ENCODE results near the gene CFAP157.

Gene CFAP157

DNA sequence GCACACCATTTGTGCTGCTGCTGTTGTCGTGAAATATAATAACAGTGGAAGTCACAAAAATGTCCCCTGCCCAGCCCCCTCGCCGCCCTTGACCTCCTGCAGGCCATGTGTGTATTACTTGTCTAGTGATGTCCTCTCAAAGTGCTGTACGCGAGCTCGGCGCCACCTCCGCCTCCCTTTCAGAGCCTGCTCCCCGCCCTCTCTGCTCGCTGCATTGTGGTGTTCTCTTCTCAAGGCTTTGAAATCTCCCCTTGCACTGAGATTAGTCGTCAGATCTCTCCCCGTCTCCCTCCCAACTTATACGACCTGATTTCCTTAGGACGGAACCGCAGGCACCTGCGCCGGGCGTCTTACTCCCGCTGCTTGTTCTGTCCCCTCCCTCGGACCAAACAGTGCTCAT lies 14.7 kb upstream of the CFAP157 start:
- DNase-seq (ENCODE audit: extremely low read depth in 1 of 2, low read depth in 1 of 2): no peak

DNA sequence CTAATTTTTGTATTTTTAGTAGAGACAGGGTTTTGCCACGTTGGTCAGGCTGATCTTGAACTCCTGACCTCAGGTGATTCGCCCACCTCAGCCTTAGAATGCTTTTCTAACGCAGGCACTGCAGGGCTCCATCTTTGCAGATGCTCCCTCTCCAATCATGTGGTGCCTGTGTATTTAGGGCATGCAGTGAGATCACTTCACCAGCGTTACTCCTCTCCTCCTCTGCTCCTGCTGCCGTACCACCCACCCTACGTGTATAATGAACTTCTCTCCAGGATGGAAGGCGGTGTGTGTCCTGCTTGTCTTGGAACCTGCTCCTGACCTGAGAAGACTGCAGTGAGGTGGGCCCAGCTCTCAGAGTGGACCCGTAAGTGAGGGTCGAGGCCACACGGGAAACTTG lies 13.6 kb upstream of the CFAP157 start:
- no peak for DNase-seq (ENCODE audit: extremely low read depth in 1 of 2, low read depth in 1 of 2)

DNA sequence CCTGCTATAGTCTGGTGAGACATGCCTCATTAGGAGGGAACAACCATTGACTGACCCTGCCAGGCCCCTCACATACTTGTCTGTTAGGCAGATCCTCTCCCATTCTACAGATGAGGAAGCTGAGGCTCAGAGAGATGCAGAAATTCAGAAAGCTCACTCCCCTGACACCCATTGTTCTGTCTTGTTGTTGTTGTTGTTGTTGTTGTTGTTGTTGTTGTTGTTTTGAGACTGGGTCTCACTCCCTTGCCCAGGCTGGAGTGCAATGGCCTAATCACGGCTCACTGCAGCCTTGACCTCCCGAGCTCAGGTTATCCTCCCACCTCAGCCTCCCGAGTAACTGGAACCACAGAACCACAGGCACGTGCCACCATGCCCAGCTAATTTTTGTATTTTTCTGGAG lies 13.1 kb upstream of the CFAP157 start:
- no peak for DNase-seq (ENCODE audit: extremely low read depth in 1 of 2, low read depth in 1 of 2)

DNA sequence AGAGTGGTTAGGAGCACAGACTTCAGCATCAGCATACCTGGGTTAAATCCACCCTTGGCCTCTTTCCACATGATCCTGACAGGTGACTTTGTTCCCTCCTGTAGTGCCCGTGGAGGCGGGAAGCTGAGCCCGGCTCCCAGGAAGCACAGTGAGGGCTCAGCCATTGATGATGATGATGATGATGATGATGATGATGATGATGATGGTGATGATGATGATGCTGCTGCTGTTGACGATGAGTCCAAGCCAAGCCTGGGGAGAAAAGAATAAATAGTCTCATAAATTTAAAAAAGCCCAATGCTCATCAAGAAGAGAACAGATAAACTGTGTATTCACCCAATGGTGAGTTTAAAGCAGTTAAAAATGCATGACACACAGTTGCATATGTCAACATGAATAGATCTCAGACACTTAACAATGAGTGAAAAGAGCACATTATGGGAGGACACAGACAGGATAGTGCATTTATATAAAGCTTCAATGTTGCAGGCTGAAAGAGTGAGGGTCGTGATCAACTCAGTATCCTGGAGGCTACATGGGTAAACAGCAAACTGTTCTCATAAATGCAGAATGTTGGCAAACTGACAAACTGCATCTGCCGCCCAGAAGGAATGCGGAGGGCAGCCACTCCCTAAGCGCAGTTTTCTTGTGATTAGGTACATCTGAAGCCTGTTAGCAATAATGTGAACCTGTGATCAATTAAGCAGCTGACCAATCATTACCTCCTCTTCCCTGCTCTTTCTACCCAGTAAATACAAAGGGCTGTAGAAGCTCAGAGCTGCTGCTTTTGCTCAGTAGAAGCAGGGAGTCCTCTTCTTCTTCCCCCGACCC lies 11.7 kb upstream of the CFAP157 start:
- DNase-seq (ENCODE audit: extremely low read depth in 1 of 2, low read depth in 1 of 2): no peak

DNA sequence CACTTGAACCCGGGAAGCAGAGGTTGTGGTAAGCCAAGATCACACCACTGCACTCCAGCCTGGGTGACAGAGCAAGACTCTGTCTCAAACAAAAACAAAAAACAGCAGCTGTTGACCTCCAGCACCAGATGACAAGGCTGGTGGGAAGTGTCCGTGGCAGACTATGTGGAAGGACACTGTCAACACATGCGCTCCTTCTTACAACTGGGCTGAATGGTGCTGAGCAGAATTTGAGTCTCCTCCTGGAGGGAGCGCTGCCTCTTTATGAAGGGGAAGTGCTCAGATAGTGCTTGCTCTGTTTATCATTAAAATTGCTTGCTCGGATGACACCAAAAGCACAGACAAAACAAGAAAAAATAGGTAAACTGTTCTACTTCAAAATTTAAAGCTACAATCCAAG lies 9.2 kb upstream of the CFAP157 start:
- no peak for DNase-seq (ENCODE audit: extremely low read depth in 1 of 2, low read depth in 1 of 2)

DNA sequence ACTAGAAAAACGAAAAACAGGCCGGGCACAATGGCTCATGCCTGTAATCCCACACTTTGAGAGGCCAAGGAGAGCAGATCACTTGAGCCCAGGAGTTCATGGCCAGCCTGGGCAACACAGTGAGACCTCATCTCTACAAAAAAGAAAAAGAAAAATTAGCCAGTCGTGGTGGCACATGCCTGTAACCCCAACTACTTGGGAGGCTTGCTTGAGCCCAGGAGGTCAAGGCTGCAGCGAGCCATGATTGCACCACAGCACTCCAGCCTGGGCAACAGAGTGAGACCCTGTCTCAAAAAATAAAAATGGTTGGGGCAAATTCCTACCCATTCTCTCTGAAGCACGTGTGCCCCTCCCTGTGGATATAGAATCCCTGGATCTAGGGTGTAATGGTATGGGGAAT lies 8.4 kb upstream of the CFAP157 start:
- DNase-seq (ENCODE audit: extremely low read depth in 1 of 2, low read depth in 1 of 2): no peak

DNA sequence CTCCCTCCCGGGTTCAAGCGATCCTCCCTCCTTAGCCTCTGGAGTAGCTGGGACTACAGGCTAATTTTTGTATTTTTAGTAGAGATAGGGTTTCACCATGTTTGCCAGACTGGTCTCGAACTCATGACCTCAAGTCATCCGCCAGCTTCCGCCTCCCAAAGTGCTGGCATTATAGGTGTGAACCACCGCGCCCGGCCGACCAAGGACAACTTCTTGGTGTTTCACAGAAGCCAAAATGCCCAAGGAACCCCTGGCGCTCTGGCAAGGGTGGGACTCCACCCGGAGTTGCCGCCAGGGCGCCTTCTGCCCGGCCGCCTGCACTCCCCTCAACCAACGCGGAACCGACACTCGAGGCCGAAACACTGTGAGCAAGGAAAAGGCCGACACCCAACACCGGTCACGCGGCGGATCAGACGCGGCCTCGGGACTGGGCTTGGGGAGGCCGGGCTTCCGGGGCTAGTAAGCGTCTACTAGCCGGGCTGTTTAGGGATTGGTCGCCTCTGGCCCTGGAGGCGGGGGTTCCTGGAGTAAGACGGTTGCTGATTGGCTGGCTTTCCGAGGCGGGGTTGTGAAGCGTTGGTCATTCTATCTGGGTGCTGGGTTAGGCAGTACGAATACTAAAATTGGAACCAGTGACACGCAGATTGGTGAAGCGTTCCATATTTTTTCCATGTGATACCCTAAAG lies 7.7 kb upstream of the CFAP157 start:
- DNase-seq (ENCODE audit: extremely low read depth in 1 of 2, low read depth in 1 of 2): peak; percentile 74 to 91

DNA sequence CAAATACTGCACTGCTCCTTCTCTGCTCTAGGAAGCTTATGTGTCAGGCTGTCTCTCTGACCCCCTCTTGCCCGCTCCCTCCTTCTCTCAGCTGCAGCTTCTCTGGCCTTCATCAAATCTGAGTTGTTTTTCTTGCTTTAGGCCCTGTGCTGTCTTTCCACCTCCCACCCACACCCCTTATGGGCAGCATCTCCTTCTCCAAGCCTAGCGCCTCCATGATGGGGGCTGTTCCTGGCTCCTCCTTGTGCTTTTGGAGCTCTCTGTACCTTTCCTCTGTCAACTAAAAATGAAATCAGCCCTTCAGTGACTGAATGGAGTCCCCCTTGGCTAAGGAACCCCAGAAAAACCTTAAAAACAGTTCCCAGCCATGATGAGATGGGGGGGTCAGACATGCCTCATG lies 6.6 kb upstream of the CFAP157 start:
- no peak for DNase-seq (ENCODE audit: extremely low read depth in 1 of 2, low read depth in 1 of 2)

DNA sequence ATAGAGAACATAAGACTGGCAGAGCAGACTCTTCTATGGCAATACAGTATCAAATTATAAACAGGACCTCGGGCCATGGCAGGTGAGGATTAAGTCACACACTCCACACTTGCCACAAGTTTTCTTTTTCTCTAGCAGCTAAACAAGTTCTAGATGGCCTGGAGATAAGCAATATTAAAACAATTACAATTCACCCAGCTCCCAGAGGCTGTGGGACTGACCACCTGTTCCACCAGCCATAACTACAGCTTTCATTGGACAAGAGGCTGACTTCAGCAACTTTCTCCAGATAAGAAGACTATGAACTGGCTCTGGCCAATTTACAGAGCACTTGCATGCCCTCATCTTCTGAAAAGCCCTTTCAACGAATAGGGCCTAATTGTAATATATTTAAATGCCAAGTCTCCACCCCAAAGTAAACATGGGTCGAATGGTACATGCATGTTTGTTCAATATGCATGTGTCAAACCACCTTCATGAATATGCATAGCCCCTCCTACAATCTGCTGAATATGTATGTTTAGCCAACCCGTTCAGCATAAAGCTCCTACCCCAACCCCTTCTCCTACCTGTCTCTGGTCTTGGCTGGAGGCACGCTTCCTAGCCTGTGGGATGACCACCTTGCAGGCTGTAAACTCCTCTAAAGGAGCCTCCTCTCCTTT lies 6.1 kb upstream of the CFAP157 start:
- no peak for DNase-seq (ENCODE audit: extremely low read depth in 1 of 2, low read depth in 1 of 2)

DNA sequence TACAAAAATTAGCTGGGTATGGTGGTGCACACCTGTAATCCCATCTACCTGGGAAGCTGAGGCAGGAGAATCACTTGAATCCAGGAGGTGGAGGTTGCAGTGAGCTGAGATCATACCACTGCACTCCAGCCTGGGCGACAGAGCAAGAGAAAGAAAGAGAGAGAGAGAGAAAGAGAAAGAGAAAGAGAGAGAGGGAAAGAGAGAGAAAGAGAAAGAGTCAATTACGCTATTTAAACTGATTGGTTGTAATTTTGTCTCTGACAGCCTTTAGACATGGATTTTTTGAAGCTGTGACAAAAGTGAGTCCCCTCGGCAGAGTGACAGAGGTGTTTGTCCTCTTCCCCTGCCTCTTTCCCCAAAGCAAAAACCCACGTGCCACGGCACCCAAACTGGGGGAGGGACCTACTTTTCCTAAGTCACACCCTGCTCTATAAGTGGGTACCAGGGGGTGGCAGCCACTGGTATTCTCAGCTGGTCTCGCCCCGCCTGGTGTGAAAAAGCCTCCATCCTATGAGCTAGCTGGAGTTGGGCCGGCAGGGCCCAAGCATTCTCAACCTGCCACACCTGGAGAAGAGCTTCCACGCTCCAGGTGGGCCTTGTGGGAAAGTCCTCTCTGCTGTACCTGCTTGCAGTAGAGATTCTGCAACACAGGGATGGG lies 3.4 kb upstream of the CFAP157 start:
- DNase-seq (ENCODE audit: extremely low read depth in 1 of 2, low read depth in 1 of 2): no peak

DNA sequence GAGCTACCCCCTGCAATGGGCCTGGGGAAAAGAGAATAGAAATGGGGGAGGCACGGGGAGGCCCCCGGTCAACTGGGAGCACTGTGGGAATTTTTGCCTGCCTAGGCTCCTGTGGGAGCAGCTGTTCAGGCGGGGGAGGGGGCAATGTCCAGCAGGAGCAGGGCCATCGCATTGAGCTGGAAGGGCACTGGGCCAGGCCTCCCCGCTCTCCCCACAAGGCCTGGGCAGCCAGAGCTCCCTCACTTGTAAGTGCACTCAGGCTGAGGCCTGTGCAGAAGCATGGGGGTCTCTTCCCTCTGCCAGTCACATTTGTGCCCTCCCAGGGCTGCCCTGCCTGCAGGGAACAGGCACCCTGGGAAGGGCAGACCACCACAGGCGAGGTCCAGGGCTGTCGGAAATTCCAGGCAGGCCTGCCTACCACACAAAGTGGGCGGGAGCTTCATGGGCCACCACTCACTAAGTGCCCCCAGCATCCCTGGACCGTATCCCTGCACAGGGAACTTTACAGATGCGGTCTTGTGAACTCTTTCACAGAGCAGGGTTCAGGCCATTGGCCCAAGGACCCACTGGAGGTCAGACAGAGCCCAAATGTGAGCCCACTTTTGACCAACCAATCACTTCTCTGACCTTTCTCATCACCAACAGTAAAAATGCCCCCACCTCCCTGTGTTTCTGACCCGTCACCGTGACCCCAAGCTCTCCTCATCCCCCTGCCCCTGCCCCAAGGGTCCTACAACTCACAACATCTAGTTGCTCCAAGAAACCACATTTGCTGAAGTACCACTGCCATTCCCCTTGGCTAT lies 1.0 kb upstream of the CFAP157 start:
- no peak for DNase-seq (ENCODE audit: extremely low read depth in 1 of 2, low read depth in 1 of 2)

DNA sequence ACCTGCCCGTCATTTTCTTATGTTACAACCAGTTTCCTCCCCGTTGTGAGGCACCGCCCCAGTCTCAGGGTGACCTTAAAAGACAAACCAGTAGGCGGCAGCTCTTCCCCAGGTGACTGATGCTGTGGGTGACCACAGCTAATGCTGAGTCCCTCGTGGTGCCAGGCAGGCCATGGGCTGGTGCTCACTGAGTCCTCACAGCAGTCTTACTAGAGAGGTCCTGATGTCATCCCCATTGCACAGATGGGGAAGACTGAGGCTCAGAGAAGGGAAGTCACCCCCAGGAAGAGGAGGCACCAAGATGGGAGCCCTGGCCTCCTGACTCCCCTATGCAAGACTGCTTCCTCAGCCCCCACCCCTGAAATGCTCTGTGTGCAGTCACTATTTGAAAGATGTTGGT lies 978 bp downstream of the CFAP157 start:
- DNase-seq (ENCODE audit: extremely low read depth in 1 of 2, low read depth in 1 of 2): peak in 1 of 2 donors; percentile 29

DNA sequence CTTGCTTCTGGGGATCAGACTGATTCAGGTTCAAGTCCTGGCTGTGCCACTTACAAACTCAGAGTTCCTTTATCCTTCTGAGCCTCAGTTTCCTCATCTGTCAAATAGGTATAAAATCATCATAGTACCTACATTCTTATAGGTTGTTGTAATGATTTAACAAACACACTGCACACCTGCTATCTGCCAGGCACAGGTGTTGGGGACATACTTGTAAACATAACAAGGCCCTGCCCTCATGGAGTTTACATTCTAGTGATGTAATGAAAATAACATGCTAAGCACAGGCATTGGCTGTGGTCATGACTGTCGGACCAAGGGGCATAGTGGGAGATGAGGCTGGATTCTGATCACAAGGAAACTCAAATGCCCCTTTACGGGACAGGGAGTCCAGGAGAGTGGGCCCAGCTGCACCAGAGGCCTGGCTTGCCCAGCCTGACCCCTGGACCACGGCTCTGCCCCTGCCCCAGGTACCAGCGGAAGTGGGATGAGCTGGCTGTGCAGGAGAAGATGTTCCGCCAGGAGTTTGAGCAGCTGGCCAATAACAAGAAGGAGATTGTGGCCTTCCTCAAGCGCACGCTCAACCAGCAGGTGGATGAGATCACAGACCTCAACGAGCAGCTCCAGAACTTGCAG lies 2.3 kb downstream of the CFAP157 start:
- DNase-seq (ENCODE audit: extremely low read depth in 1 of 2, low read depth in 1 of 2): no peak

DNA sequence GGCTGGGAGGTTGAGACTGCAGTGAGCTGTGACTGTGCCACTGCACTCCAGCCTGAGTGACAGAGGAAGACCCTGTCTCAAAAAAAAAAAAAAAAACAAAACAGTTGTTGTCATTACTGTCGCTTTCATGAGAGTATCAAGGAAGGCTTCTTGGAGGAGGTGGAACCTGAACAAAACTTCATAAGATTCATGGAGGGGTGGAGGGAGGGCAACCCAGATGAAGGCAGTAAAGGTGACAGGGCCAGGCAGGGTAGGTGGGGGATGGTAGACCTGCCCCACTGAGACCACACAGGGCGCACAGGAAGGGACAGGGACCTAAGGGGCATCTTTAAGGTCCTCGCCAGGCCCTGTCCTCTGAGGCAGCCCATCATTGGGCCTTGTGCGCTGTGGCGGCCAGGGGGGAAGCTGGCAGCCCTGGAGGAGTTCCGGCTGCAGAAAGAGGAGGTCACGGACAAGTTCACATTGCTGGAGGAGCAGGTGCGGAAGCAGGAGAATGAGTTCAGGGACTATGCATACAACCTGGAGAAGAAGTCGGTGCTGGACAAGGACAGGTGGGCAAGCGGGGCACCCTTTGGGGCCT lies 3.5 kb downstream of the CFAP157 start:
- no peak for DNase-seq (ENCODE audit: extremely low read depth in 1 of 2, low read depth in 1 of 2)

DNA sequence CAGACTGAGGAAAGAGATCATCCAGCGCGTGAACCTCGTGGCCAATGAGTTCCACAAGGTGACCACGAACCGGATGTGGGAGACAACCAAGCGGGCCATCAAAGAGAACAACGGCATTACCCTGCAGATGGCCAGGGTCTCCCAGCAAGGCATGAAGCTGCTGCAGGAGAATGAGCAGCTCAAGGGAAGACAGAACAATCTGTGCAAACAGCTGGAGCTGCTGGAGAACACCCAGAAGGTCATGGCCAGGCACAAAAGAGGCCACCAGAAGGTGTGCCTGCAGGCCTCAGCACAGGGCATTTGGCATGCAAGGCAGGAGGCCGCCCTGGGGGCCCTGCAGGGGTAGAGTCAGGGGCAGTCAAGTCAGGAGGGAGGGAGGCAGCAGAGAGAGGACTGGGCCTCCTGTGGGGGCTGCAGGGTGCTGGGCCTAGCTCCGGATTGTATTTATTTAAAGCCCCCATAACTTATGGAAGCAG lies 4.5 kb downstream of the CFAP157 start:
- DNase-seq (ENCODE audit: extremely low read depth in 1 of 2, low read depth in 1 of 2): no peak

DNA sequence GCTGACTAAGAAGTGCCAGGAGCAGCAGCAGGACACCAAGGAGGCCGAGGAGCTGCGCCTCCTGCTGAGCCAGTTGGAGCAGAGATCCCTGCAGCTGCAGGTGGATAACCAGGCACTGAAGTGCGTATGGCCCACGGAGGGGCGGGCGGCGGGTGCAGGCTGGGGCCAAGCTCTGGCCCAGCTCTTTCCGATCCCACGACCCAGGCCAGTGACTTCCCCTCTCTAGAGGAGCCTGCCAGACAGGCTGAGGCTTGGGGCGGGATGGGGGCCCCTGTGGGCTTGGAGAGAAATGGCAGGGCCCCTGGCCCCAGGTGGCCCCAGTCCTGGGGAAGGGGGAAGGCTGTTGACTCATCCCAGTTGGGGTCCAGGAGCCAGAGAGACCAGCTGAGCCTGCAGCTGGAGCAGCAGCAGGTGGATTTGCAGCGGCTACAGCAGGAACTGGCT lies 5.1 kb downstream of the CFAP157 start:
- no peak for DNase-seq (ENCODE audit: extremely low read depth in 1 of 2, low read depth in 1 of 2)

DNA sequence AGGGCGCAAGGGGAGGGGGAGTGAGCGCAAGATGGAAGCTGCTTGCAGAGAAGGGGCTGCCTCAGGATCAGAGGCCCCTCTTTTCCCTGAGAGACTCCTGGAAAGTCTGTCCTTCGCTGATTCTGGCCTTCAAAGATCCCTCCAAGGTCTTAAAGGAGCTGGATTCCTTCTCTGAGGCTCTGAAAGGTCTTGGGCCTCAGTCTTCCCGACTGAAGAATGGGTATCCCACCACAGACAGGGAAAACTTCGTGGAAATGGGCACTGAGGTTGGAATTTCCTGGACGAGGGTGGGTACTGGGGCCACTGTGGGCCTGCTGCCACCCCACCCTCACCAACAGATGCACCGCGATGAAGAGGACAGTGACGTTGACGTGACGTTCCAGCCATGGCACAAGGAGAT lies 5.6 kb downstream of the CFAP157 start:
- DNase-seq (ENCODE audit: extremely low read depth in 1 of 2, low read depth in 1 of 2): no peak

DNA sequence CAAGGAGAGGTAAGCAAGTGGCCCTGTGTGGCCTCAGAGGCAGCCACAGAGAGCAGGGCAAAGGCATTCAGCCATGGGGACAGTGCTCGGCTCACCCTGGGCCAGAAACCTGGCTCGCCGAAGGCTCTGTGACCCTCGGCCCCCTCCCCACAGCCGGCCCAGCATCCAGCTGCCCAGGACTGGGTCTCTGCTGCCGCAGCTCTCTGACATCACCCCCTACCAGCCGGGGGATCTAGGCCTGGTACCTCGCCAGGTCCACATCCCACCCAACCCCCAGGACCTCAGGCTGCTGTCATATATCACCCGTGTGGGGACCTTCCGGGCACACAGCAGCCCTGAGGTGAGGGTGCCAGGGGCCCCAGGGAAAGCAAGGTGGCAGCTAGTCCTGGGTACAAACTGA lies 6.1 kb downstream of the CFAP157 start:
- DNase-seq (ENCODE audit: extremely low read depth in 1 of 2, low read depth in 1 of 2): no peak

DNA sequence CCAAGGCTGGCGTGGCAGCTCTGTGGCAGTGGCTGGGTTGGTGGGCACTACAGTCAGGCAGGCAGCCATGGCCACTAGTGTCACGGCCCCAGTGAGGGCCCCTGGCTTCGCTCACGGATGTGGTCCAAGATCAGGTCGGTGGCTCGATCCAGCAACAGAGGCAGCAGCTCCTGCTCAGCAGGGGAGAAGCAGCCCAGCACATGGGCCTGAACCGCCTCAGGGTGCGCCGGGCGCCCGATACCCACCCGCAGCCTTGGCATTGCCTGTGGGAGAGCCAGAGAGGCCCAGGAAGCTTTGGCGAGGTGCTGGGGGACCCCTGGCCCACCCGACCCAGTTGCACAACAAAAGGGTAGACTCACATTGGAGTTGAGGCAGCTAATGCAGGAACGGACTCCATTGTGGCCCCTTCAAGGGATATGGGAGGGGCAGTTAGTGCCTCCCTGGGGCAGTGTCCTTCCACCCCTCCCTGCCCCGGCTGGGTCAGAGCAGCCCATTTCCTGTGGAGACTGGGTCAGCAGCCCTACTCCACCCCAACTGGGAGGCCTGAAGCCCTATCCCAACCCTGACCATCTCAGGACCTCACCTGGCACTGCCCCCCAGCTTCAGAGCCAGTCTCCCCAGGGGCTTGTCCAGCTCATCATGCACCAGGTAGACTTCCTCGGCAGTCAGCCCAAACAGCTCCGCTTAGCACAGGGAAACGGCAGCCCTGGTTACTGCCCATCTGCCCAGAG lies 7.4 kb downstream of the CFAP157 start:
- DNase-seq (ENCODE audit: extremely low read depth in 1 of 2, low read depth in 1 of 2): no peak
